PC-3 (cell line): ENCODE measurements around the gene UBASH3A. TPM values are rescaled to one million over a fixed set of nuclear protein-coding genes. Genes with fewer than 3 reads are reported as not detected.

ENCODE experiments used
- ATAC-seq: fragments of 200-7000 bp; cut with Tn5 transposase; 2 replicates; pipeline ENCODE4 v1.9.1; 2020; ENCODE audit warnings: mild to moderate bottlenecking, moderate library complexity
- BruUV-seq: library from RNA; stranded (reverse); fragments of 400-500 nt; replicated peaks from 2 replicates; lab custom pipeline; 2021; lab: Mats Ljungman, UMichigan
- CTCF ChIA-PET: fragments of 300-600 bp; sonication (Branson Sonifier 250); formaldehyde crosslinking; loops from one replicate; lab custom pipeline; 2022; ENCODE audit warnings: antibody characterized with exemption; lab: Charles Lee
- POLR2A ChIA-PET: fragments of 300-600 bp; sonication (Branson Sonifier 250); formaldehyde crosslinking; loops from one replicate; lab custom pipeline; 2022; ENCODE audit warnings: antibody characterized with exemption; ENCODE audit not compliant: unreplicated experiment; lab: Charles Lee
- DNase-seq: peaks from one replicate; pipeline ENCODE4 v3.0.0-alpha.2; 2015
- H2AFZ ChIP-seq: fragments of 300-600 bp; sonication (generic); 2 replicates; pipeline ENCODE4 v1.6.0; 2016; ENCODE audit warnings: antibody characterized with exemption, low read length
- H3F3A ChIP-seq: fragments of 300-600 bp; sonication (generic); one replicate; pipeline ENCODE4 v1.6.0; 2017; ENCODE audit warnings: antibody characterized with exemption, low read length, control low read depth, mild to moderate bottlenecking; ENCODE audit not compliant: unreplicated experiment
- H3K27ac ChIP-seq: fragments of 300-600 bp; sonication (generic); 2 replicates; pipeline ENCODE4 v1.5.1; 2016; ENCODE audit warnings: mild to moderate bottlenecking, low read length
- H3K27me3 ChIP-seq: fragments of 300-600 bp; sonication (generic); 2 replicates; pipeline ENCODE4 v1.6.1; 2016; ENCODE audit warnings: low read length, mixed read lengths
- H3K36me3 ChIP-seq: fragments of 300-600 bp; sonication (generic); 2 replicates; pipeline ENCODE4 v1.6.1; 2016; ENCODE audit warnings: low read depth, mixed run types, low read length, mixed read lengths
- H3K4me1 ChIP-seq: fragments of 300-600 bp; sonication (generic); 2 replicates; pipeline ENCODE4 v1.5.1; 2016; ENCODE audit warnings: low read length; ENCODE audit not compliant: insufficient read depth
- H3K4me2 ChIP-seq: fragments of 300-600 bp; sonication (generic); 2 replicates; pipeline ENCODE4 v1.6.0; 2016; ENCODE audit warnings: low read length
- H3K4me3 ChIP-seq: fragments of 300-600 bp; sonication (generic); 2 replicates; pipeline ENCODE4 v1.5.1; 2016; ENCODE audit warnings: mild to moderate bottlenecking, low read length, mixed read lengths
- H3K79me2 ChIP-seq: fragments of 300-600 bp; sonication (generic); 2 replicates; pipeline ENCODE4 v1.6.1; 2017; ENCODE audit warnings: low read length, mixed read lengths
- H3K9ac ChIP-seq: fragments of 300-600 bp; sonication (generic); 2 replicates; pipeline ENCODE4 v1.6.0; 2016; ENCODE audit warnings: mild to moderate bottlenecking, low read length
- H3K9me2 ChIP-seq: fragments of 300-600 bp; sonication (generic); replicated peaks from 2 replicates; pipeline ENCODE4 v1.6.1; 2016; ENCODE audit warnings: mixed run types, low read length, mixed read lengths
- H3K9me3 ChIP-seq: fragments of 300-600 bp; sonication (generic); 2 replicates; pipeline ENCODE4 v1.6.1; 2016; ENCODE audit warnings: low read length, mixed read lengths
- H4K20me1 ChIP-seq: fragments of 300-600 bp; sonication (generic); 2 replicates; pipeline ENCODE4 v1.6.1; 2016; ENCODE audit warnings: low read length, mixed read lengths
- CTCF ChIP-seq: fragments of 300-600 bp; sonication (generic); conservative IDR thresholded peaks from 2 replicates; pipeline ENCODE4 v1.5.1; 2017; ENCODE audit warnings: antibody characterized with exemption, low read depth, mild to moderate bottlenecking, low read length
- EZH2 ChIP-seq: fragments of 300-600 bp; sonication (generic); IDR thresholded peaks from one replicate; pipeline ENCODE4 v1.6.1; 2017; ENCODE audit warnings: antibody characterized with exemption, mild to moderate bottlenecking, low read length; ENCODE audit not compliant: unreplicated experiment
- EZH2phosphoT487 ChIP-seq: fragments of 300-600 bp; sonication (generic); IDR thresholded peaks from 2 replicates; pipeline ENCODE4 v1.6.1; 2018; ENCODE audit warnings: mild to moderate bottlenecking, antibody characterized with exemption, low read length, borderline replicate concordance
- intact Hi-C: fragments of 100-400 bp; cut with micrococcal nuclease; formaldehyde crosslinking; loops from 2 replicates; pipeline ENCODE4 v1.9.0; 2023
- total RNA-seq: library from RNA; depleted of rRNA; stranded (reverse); fragments of >200 nt; gene quantifications from 2 replicates; pipeline ENCODE4 v1.2.3, GENCODE V29; 2014

UBASH3A gene
- total RNA-seq, 1 experiment from 2014 or later, result 1.0 TPM

GRCh38 chr21:42412636-42412933 is 8.9 kb downstream of the UBASH3A start:
- intact Hi-C loops, result no loop called here
- BruUV-seq, result no TSS peak
- CTCF ChIA-PET, result no interaction called here

GRCh38 chr21:42413093-42413492 is 9.4 kb downstream of the UBASH3A start:
- H2AFZ ChIP-seq, result no peak overlapping the region
- DNase-seq (no peak), ATAC-seq (no peak)
- H3K4me2 ChIP-seq, result no peak overlapping the region
- H3K9me3 ChIP-seq, result no peaks in the 10 kb centered on the region
- POLR2A ChIA-PET, result interaction anchor here (0.5 kb wide), 1 partner anchor 159 kb away, joined by 3 read pairs; no protein-coding TSS in a partner anchor
- no peaks in the 10 kb centered on the region for H3K9me2 ChIP-seq
- peaks cover 8% of the 10 kb centered on the region; the same call in 1 of the 2 replicates for H3K4me1 ChIP-seq
- no peaks in the 10 kb centered on the region for H3K36me3 ChIP-seq
- BruUV-seq, result no TSS peak
- no peaks in the 10 kb centered on the region for H3K79me2 ChIP-seq
- intact Hi-C loops, result no loop called here
- no peaks in the 10 kb centered on the region for H3F3A ChIP-seq
- CTCF ChIA-PET, result no interaction called here
- TF ChIP-seq CTCF, result no peak
- TF ChIP-seq EZH2phosphoT487, result no peak
- TF ChIP-seq EZH2, result no peak
- H3K27ac ChIP-seq, result no peak overlapping the region
- H3K9ac ChIP-seq, result no peak overlapping the region
- H3K27me3 ChIP-seq, result no peaks in the 10 kb centered on the region
- no peaks in the 10 kb centered on the region for H4K20me1 ChIP-seq
- no peak overlapping the region for H3K4me3 ChIP-seq

More at GRCh38 chr21:42412636-42412933, 8.9 kb downstream of the UBASH3A start:
- H3K4me1 ChIP-seq, result peaks cover 8% of the 10 kb centered on the region; the same call in 1 of the 2 replicates
- H2AFZ ChIP-seq, result no peak overlapping the region
- H3K27me3 ChIP-seq, result no peaks in the 10 kb centered on the region
- H3K27ac ChIP-seq, result no peak overlapping the region
- H3K4me3 ChIP-seq, result no peak overlapping the region
- H3K9ac ChIP-seq, result no peak overlapping the region
- no peak for TF ChIP-seq EZH2phosphoT487
- TF ChIP-seq EZH2, result no peak
- TF ChIP-seq CTCF, result no peak
- DNase-seq (no peak), ATAC-seq (no peak)
- POLR2A ChIA-PET, result no interaction called here
- H3K9me3 ChIP-seq, result no peaks in the 10 kb centered on the region
- H3K79me2 ChIP-seq, result no peaks in the 10 kb centered on the region
- H3K9me2 ChIP-seq, result no peaks in the 10 kb centered on the region
- H3K36me3 ChIP-seq, result no peaks in the 10 kb centered on the region
- H3F3A ChIP-seq, result no peaks in the 10 kb centered on the region
- no peak overlapping the region for H3K4me2 ChIP-seq
- no peaks in the 10 kb centered on the region for H4K20me1 ChIP-seq

GRCh38 chr21:42413500-42413899 is 9.8 kb downstream of the UBASH3A start:
- Histone ChIP-seq H3K9me3 (no peaks in the 10 kb centered on the region), H3K9me2 (no peaks in the 10 kb centered on the region), H2AFZ (no peak overlapping the region), H3K4me3 (no peak overlapping the region), H3K9ac (no peak overlapping the region), H3K27me3 (no peaks in the 10 kb centered on the region), H3F3A (no peaks in the 10 kb centered on the region), H3K79me2 (no peaks in the 10 kb centered on the region), H3K4me2 (no peak overlapping the region), H4K20me1 (no peaks in the 10 kb centered on the region), H3K27ac (no peak overlapping the region), H3K4me1 (peaks cover 8% of the 10 kb centered on the region; the same call in 1 of the 2 replicates), H3K36me3 (no peaks in the 10 kb centered on the region)
- TF ChIP-seq EZH2 (no peak), EZH2phosphoT487 (no peak)
- CTCF ChIA-PET, result no interaction called here
- intact Hi-C loops, result no loop called here
- DNase-seq (no peak), ATAC-seq (no peak)
- no TSS peak for BruUV-seq
- POLR2A ChIA-PET, result interaction anchor here (0.5 kb wide), 1 partner anchor 159 kb away, joined by 3 read pairs; no protein-coding TSS in a partner anchor
